IMR-90 (cell line): ENCODE measurements around the gene PSMB3. TPM values are rescaled to one million over a fixed set of nuclear protein-coding genes. Genes with fewer than 3 reads are reported as not detected.

ENCODE experiments used
- MAZ ChIP-seq: IDR thresholded peaks from 2 replicates; pipeline ENCODE4 v1.6.1; 2012; ENCODE audit warnings: low read depth, mild to moderate bottlenecking, low read length, improper control_type of control experiment, moderate library complexity, borderline replicate concordance
- MXI1 ChIP-seq: IDR thresholded peaks from 2 replicates; pipeline ENCODE4 v1.6.1; 2012; ENCODE audit warnings: low read depth, mild to moderate bottlenecking, low read length, moderate library complexity, borderline replicate concordance
- NFE2L2 ChIP-seq: fragments of 150-350 bp; IDR thresholded peaks from 2 replicates; pipeline ENCODE4 v1.6.1; 2016; ENCODE audit warnings: low read depth, mild to moderate bottlenecking, low read length
- POLR2A ChIP-seq: IDR thresholded peaks from 2 replicates; pipeline ENCODE4 v1.6.1; 2012; ENCODE audit warnings: mild to moderate bottlenecking, low read depth, low read length
- RFX5 ChIP-seq: IDR thresholded peaks from 2 replicates; pipeline ENCODE4 v1.8.0; 2012; ENCODE audit warnings: low read depth, mild to moderate bottlenecking, low read length, moderate library complexity
- polyA plus RNA-seq, 3 experiments: library from polyadenylated mRNA; depleted of rRNA; stranded (reverse); fragments of >200 nt; gene quantifications; 2 replicates each; pipeline ENCODE4 v1.2.3, GENCODE V29; 2012; ENCODE audit warnings: low replicate concordance in 1 of 3
- total RNA-seq: library from RNA; depleted of rRNA; stranded (reverse); fragments of >200 nt; gene quantifications from 2 replicates; pipeline ENCODE4 v1.2.3, GENCODE V29; 2012
- TF ChIP-seq, protein P1 (sequence below): fragments of 150-350 bp; IDR thresholded peaks from 2 replicates; pipeline ENCODE4 v1.6.1; 2016; ENCODE audit warnings: low read depth, mild to moderate bottlenecking, low read length, moderate library complexity, borderline replicate concordance

Gene PSMB3
- total and polyA plus RNA-seq, 2 of the 4 experiments (the other 2 are of a cell fraction) = 480 to 828 TPM

DNA sequence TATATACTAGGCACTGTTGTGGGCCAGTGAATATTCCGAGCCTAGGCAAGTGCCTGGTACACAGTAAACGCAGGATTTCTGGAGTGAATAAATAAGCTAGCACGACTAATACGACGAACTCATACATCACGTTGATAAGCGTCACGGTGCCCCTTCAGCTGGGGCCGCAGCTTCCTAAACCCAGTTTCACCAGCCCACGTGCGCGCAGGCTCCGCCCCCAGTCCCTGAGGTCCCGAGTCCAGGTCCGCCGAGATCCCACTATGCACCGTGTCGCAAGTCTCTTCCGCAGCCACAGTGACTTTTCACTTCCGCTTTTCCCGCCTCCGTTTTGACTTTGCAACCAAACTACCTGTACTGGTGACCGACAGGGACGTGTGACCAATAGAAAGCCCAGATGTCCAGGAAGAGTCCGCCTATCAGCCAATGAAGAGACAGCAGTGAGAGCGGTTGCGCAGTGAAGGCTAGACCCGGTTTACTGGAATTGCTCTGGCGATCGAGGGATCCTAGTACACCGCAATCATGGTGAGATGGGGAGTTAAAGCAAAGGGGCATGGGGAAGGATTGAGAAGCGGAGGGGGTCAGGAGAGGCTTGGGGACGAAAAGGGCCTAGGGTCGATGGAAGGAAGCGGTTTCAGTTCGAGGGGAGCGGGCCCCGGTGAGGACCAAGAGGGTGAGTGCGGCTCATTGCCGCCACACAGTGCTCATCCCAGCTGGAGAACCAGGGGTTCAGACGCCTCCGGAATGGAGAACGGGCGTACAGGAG lies at the start of gene PSMB3 (continued):
- TF ChIP-seq, protein P1, sequence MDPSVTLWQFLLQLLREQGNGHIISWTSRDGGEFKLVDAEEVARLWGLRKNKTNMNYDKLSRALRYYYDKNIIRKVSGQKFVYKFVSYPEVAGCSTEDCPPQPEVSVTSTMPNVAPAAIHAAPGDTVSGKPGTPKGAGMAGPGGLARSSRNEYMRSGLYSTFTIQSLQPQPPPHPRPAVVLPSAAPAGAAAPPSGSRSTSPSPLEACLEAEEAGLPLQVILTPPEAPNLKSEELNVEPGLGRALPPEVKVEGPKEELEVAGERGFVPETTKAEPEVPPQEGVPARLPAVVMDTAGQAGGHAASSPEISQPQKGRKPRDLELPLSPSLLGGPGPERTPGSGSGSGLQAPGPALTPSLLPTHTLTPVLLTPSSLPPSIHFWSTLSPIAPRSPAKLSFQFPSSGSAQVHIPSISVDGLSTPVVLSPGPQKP = no peak
- TF ChIP-seq RFX5 (no peak), MAZ (no peak), MXI1 (peak; percentile 96), POLR2A (peak; percentile 35; the same call in 1 of the 2 replicates), NFE2L2 (no peak)
